HG03575 (cell line): ENCODE measurements around the gene SMARCA2.

Source experiments
- ATAC-seq: cut with Tn5 transposase; IDR thresholded peaks from one replicate; pipeline ENCODE4 v1.9.1; 2021; ENCODE audit not compliant: unreplicated experiment, insufficient number of reproducible peaks, low FRiP score; ENCODE audit errors: extremely low read depth

The SMARCA2 gene

GRCh38 chr9:2029666-2030170 lies 14.6 kb downstream of the SMARCA2 start:
- no peak for ATAC-seq

DNA sequence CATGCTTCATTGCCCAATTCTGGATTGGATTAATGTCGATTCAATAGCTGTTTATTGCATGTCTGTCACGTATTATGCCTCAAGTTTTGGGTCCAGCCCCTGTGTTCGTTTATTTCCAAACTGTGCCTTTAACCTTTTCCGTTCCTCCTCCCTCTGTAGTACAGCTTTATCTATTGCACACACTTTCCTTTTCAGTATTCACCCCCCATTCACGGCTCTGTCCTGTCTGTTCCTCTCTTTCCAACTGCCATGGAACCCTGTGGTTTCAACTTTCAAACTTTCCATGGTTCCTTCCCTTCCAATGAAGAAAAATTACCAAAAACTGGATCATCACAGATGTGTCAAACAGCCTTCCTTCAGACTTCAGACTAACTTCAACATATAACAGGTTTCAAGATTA lies 17.1 kb downstream of the SMARCA2 start:
- no peak for ATAC-seq

GRCh38 chr9:2036844-2037243 lies 21.7 kb downstream of the SMARCA2 start:
- ATAC-seq: no peak

GRCh38 chr9:2039294-2040180 lies 24.4 kb downstream of the SMARCA2 start:
- ATAC-seq: no peak

- ATAC-seq: no peak
Measured at GRCh38 chr9:2040828-2041227, 25.7 kb downstream of the SMARCA2 start.

DNA sequence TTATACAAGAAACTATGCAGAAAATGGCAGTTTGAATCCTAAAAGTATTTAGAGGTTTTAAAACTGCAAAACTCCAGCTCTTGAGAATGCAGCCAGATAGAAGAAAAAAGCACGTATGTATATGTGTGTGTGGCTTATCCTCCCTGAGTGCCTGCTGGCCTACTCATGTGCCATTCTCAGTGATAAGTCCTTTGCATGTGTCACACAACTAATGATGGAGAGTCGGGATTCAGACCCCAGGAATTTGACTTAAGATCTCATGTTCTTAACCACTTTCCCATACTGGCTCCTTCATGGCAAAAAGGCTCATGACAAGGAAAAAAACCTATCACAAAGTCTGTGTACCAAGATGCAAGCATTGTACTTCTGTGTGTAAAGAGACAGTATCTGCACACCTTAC lies 26.6 kb downstream of the SMARCA2 start:
- no peak for ATAC-seq

DNA sequence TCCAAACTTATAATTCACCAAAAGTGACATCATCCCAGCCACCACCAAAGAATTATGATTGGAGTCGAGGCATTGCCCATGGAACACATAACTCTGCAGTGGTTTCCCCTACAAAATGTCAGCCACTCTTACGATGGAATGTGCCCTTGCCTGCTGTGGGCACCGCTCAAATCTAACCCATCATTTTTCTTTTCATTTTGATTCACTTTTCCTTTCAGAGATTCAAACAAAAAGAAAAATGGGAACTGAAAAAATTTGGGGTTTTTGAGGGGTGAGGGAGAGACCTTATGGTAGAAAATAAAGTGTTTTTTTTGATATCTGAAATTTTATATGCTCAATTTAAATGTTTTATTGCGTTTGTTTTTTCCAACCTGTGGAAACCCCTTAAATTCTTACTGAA lies 28.1 kb downstream of the SMARCA2 start:
- no peak for ATAC-seq

DNA sequence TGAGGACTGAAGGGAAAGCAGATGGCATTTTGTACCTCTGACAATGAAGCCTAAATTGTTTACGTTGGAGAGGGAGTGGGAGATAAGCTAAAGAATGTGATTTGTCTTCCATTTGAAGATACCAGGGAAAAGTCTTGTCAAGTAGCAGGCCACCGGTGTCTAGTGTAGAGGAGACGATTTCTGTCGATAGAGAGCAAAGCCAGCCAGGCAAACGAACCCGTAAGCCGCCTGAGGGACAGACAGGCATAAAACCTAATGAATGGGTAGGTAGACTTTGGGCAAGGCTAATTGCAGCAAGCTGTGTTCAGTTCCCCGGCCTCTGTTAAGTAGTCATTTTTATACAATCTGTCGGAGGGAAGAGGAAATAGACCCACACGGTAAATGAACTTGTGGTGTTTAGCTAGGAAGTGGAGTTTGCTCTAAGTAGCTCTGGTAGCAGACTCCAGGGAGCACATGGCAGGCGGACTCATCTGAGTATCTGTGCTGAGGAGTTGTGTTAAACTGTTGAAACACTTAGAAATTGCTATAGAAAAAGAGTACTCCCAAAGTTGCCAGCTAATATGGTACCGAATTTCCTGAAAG lies 28.8 kb downstream of the SMARCA2 start:
- ATAC-seq: no peak

DNA sequence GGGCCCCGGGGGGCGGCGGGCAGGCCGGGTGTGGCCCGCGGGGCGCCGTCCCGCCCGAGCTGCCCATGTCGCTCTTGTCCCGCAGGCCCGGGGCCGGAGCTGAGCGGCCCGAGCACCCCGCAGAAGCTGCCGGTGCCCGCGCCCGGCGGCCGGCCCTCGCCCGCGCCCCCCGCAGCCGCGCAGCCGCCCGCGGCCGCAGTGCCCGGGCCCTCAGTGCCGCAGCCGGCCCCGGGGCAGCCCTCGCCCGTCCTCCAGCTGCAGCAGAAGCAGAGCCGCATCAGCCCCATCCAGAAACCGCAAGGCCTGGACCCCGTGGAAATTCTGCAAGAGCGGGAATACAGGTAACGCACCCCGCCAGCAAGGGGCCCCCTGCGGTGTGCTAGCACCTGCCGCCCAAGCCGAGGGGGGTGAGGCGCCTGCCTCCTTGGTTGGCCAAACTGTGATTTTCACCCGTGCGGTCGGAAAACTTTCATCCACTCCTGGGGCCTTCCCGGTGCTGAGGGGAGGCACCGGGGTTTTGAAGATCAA lies 32.1 kb downstream of the SMARCA2 start:
- no peak for ATAC-seq

GRCh38 chr9:2047916-2048315 lies 32.8 kb downstream of the SMARCA2 start:
- no peak for ATAC-seq

DNA sequence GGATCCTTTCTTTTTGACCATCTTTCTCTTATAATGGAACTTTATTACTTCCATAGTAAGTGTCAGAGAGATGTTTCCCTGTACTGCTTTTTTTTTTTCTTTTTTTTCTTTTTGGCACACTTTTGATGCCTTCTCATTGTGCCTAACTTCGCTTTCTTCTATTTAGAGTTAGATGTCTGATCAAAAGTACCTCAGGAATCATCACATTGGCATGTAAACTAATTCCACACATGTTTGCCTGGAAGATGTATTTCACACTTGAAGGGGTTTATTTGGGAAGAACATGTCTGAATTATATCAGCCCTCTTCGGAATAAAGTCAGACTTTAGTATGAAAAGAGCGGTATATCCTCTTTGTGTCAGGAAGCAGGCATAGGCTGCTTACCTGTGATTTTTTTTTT lies 35.1 kb downstream of the SMARCA2 start:
- no peak for ATAC-seq

DNA sequence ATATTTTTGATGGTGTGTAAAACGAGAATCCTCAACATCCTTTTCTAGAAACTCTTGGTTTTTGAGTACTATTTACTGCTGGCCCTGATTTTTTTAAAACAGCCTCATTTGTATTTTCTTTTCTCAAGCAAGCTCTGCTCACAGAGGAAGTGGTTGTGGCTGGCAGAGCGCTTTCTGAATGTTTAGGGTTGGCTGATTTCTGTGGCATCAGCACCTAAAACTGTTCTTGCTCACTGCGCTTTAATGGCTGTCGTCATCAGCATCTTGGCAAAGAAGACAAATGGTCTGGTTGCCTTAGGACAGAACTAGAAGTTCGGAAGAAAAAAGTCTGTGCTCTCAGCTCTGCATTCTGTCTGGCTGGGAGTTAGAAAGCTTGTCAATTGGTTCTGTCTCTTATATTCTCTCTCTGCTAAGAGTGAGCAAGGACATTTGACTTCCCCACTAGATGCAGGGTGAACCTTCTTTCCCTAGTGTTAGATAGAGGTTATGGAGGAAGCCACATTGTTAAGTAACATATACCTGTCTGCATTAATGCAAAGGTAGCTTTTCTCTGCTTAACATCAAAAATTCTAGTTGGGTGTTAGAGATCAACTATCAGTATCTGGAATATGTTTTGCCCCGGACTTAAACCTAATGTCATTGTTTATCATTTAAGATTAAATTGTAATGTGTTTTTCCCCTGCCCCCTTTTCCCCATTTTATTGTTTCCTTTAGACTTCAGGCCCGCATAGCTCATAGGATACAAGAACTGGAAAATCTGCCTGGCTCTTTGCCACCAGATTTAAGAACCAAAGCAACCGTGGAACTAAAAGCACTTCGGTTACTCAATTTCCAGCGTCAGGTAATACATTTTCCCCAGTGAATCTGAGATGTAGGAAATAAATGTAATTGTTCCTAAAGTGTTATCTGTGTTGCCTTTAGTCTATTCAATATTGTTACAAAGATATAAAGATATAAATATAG lies 39.0 kb downstream of the SMARCA2 start:
- peak; percentile 91 for ATAC-seq

- no peak for ATAC-seq
Measured at GRCh38 chr9:2055203-2055658, 40.1 kb downstream of the SMARCA2 start.

- no peak for ATAC-seq
Measured at GRCh38 chr9:2059274-2059929, 44.3 kb downstream of the SMARCA2 start.

DNA sequence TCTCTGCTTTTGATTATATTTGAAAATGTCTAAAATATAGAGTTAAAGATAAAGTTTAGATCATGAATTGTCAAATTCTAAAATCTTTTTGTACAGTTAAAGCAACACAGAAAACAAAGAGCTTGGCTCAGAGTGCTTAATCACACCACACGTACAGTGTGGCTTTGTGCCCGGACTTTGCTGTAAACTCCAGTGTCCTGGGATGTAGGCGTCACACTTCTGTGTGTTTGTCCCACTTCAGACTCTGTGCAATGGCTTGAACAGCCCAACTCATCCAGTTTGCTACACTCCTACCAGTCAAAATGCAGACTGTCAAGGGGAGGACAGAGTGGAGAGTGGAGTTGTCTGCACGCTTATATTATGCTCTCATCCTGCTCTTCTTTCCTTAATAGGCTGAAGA lies 45.3 kb downstream of the SMARCA2 start:
- ATAC-seq: no peak

DNA sequence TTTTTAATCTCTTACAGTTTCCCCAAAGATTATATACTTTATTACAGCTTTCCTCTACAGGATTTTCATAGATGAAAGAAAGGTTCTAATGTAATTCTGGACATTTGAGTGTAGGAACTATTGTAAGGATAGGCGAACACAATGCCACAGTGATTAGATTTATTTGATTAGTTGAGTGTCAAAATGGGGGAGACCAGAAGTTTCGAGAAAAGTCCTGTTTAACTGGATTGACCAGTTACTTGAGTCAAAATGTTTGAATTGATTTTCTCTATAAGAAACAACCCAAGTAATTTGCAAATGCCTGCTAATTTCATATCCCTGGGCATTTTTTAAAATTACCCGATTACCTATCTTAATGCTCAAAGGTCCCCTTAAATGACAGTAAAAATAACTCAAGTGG lies 50.6 kb downstream of the SMARCA2 start:
- ATAC-seq: no peak

DNA sequence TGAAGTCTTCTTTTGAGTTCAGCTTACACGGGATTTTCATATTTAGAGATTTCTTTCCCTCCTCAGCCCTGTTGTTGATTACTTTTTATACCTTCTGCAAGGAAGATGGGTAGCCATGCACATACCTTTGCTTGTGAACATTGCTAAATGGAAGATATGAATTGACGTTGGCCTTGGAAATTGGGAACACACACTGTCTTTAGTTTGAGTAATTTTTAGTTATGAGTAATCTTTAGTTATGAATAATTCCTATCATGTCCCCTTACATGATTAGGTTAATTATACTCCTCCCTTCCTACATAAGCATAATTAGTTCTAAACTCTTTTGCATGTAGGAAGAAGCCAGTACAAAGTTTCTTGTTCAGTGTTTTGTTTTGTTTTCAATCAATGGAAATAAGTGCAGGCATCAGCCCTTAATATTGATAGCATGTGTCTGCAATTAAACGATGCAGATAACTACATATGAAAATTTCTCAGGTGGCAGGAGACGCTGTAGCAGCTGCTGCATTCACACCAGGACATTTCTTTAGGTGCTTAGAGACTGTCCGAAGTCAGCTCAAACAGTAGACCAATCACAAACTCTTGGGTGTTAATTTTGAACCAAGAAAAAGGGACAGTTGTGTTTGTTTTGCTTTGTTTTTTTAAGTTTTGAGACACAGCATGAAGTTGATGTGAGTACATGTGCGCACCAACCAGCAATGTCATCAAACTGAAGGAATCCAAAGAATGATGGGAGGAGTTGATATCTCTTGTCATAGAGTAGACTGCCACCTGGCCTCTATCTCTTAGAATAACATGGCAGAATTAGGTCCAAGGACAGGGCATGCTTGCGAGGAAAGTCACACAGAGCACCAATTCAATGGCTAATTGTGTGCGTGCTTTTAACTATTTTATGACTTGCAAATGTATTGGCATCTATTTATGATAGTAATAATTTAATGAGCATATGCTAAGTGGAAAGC lies 51.4 kb downstream of the SMARCA2 start:
- ATAC-seq: no peak
